ENCODE data around the gene CSTF2. TPM values are rescaled to one million over a fixed set of nuclear protein-coding genes. Genes with fewer than 3 reads are reported as not detected.

Gene CSTF2
- total and polyA plus RNA-seq, 12 donors, result 1.8 to 10.7 (median 8.0) TPM

- Histone ChIP-seq H3K4me3 (peak overlapping the region; percentile 34 to 75 (median 66)), H3K9me3 (peaks cover 0 to 7% (median 0%) of the 10 kb centered on the region in 11 donors), H3K4me1 (peaks cover 0 to 7% (median 3%) of the 10 kb centered on the region in 9 donors), H3K36me3 (peaks cover 0 to 27% (median 0%) of the 10 kb centered on the region in 9 donors), H3K27ac (peak overlapping the region in 6 of 10 donors; percentile 35 to 62 (median 59)), H3K27me3 (peaks cover 0 to 41% (median 0%) of the 10 kb centered on the region in 7 donors)
- ATAC-seq (peak in 1 of 8 donors; percentile 39), DNase-seq (no peak)
- intact Hi-C loops (cut with DNase I), result no loop called here
- 7 to 13% methylated on average over 14 to 15 of the region's 15 CpGs for WGBS, 2 donors
- no peak for TF ChIP-seq CTCF (IDR thresholded peaks at IDR 0.05)
These were observed 706 bp upstream of the CSTF2 start for GRCh38 chrX:100819534-100819836.

- Histone ChIP-seq H3K4me3 (no peak overlapping the region), H3K27ac (no peak overlapping the region), H3K27me3 (no peaks in the 10 kb centered on the region), H3K9me3 (no peaks in the 10 kb centered on the region), H3K36me3 (peaks cover 0 to 97% (median 5%) of the 10 kb centered on the region in 9 donors), H3K4me1 (peaks cover 0 to 3% (median 0%) of the 10 kb centered on the region in 9 donors)
- 62 to 77% methylated on average over 2 of the region's 2 CpGs for WGBS, 2 donors
- DNase-seq, result no peak
- TF ChIP-seq CTCF (IDR thresholded peaks at IDR 0.05), result no peak
- ATAC-seq, result no peak
- intact Hi-C loops (cut with DNase I), result no loop called here
These were observed 9.5 kb downstream of the CSTF2 start for GRCh38 chrX:100829730-100830129.

GRCh38 chrX:100830143-100830542 is 10.0 kb downstream of the CSTF2 start:
- intact Hi-C loops (cut with DNase I), result no loop called here
- DNase-seq (no peak), ATAC-seq (no peak)
- Histone ChIP-seq H3K9me3 (no peaks in the 10 kb centered on the region), H3K27me3 (no peaks in the 10 kb centered on the region), H3K27ac (no peak overlapping the region), H3K36me3 (peaks cover 0 to 97% (median 5%) of the 10 kb centered on the region in 9 donors), H3K4me3 (no peak overlapping the region), H3K4me1 (peaks cover 0 to 3% (median 0%) of the 10 kb centered on the region in 9 donors)
- no peak for TF ChIP-seq CTCF (IDR thresholded peaks at IDR 0.05)
- 91% methylated on average over 5 of the region's 5 CpGs for WGBS, 2 donors

- Histone ChIP-seq H3K9me3 (no peaks in the 10 kb centered on the region), H3K4me1 (peaks cover 0 to 3% (median 0%) of the 10 kb centered on the region in 9 donors), H3K36me3 (peaks cover 0 to 96% (median 5%) of the 10 kb centered on the region in 9 donors), H3K4me3 (no peak overlapping the region), H3K27ac (no peak overlapping the region), H3K27me3 (no peaks in the 10 kb centered on the region)
- DNase-seq (no peak), ATAC-seq (no peak)
- WGBS, 2 donors, result 97% methylated on average over 9 of the region's 9 CpGs
- no peak for TF ChIP-seq CTCF (IDR thresholded peaks at IDR 0.05)
- intact Hi-C loops (cut with DNase I), result no loop called here
These were observed 10.4 kb downstream of the CSTF2 start for GRCh38 chrX:100830547-100830946.
